ENCODE results near the gene APOBR. TPM values are rescaled to one million over a fixed set of nuclear protein-coding genes. Genes with fewer than 3 reads are reported as not detected.

The APOBR gene
- total and polyA plus RNA-seq, 2 of the 13 experiments (the other 11 are each of a cell fraction or from before 2014, with no cell fraction given): 0.03 TPM; not detected in 1

DNA sequence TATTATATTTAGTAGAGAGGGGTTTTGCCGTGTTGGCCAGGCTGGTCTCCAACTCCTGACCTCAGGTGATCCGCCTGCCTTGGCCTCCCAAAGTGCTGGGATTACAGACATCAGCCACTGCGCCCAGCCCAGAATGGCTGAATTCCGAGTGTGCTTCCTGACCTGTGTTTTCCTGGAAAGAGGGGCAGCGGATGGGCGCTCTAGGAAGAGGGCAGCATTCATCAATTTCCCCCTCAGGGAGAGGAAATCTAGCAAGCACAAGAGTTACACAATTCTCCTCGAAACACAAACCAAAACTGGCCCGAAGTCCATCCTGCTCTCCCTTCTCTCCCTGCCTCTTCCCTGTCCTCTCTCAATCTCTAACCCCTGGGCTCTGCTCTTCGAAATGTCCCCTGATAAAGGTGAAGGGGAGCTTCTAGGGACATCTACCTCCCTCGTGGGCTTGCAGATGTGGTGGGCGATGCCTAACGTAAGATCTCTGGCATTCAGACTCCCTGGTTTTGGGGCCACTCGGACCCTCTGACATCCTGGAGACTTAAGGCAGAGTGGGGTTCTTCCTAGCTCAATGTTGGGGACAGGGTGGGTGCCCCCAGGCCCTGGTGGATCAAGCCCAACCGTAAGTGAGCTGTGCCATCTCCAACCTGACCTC is 11.2 kb downstream of the APOBR start (continued):
- TF ChIP-seq, protein P1, sequence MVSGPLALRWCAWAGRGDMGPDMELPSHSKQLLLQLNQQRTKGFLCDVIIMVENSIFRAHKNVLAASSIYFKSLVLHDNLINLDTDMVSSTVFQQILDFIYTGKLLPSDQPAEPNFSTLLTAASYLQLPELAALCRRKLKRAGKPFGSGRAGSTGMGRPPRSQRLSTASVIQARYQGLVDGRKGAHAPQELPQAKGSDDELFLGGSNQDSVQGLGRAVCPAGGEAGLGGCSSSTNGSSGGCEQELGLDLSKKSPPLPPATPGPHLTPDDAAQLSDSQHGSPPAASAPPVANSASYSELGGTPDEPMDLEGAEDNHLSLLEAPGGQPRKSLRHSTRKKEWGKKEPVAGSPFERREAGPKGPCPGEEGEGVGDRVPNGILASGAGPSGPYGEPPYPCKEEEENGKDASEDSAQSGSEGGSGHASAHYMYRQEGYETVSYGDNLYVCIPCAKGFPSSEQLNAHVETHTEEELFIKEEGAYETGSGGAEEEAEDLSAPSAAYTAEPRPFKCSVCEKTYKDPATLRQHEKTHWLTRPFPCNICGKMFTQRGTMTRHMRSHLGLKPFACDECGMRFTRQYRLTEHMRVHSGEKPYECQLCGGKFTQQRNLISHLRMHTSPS (CRISPR knock-in tag; IDR thresholded peaks at IDR 0.05; ENCODE audit: low read depth): peak; percentile 39; the same call in 1 of the 2 replicates
- TF ChIP-seq CENPT (CRISPR knock-in tag; IDR thresholded peaks at IDR 0.05; ENCODE audit: low read depth) (0 out of 2 replicates have a peak, but pooled peaks have one; percentile 22), ZNF879 (CRISPR knock-in tag; IDR thresholded peaks at IDR 0.05) (no peak), KLF12 (CRISPR knock-in tag; IDR thresholded peaks at IDR 0.05; ENCODE audit: borderline replicate concordance) (no peak), U2AF1 (optimal IDR thresholded peaks at IDR 0.05; ENCODE audit: low read depth, low read length) (no peak), EEA1 (CRISPR knock-in tag; IDR thresholded peaks at IDR 0.05; ENCODE audit: borderline replicate concordance) (no peak), ZNF792 (CRISPR knock-in tag; IDR thresholded peaks at IDR 0.05) (peak; percentile 34; the same call in 1 of the 2 replicates), GTF2F1 (IDR thresholded peaks at IDR 0.05; ENCODE audit: low read length) (no peak), PRPF4 (IDR thresholded peaks at IDR 0.05; ENCODE audit: low read depth, low read length, poor library complexity, severe bottlenecking) (no peak), ZNF121 (CRISPR knock-in tag; IDR thresholded peaks at IDR 0.05) (no peak), ZNF317 (CRISPR knock-in tag; IDR thresholded peaks at IDR 0.05) (0 out of 2 replicates have a peak, but pooled peaks have one; percentile 45), NCOA2 (CRISPR knock-in tag; IDR thresholded peaks at IDR 0.05) (peak; percentile 68), SNAI1 (CRISPR knock-in tag; IDR thresholded peaks at IDR 0.05; ENCODE audit: borderline replicate concordance) (no peak), MTA3 (CRISPR knock-in tag; IDR thresholded peaks at IDR 0.05) (no peak), FOSL1 (CRISPR knock-in tag; IDR thresholded peaks at IDR 0.05; ENCODE audit: borderline replicate concordance) (0 out of 2 replicates have a peak, but pooled peaks have one; percentile 32), MAF1 (CRISPR knock-in tag; IDR thresholded peaks at IDR 0.05; ENCODE audit: borderline replicate concordance) (no peak), ATF7 (IDR thresholded peaks at IDR 0.05) (0 out of 2 replicates have a peak, but pooled peaks have one; percentile 4), ATF7 (CRISPR knock-in tag; IDR thresholded peaks at IDR 0.05) (no peak), NKX3-1 (CRISPR knock-in tag; IDR thresholded peaks at IDR 0.05) (0 out of 2 replicates have a peak, but pooled peaks have one; percentile 34), SRSF9 (IDR thresholded peaks at IDR 0.05; ENCODE audit: borderline replicate concordance, insufficient read depth, low read depth, low read length, poor library complexity, severe bottlenecking) (no peak), SAP130 (CRISPR knock-in tag; IDR thresholded peaks at IDR 0.05; ENCODE audit: low read depth) (peak; percentile 67), ZSCAN29 (CRISPR knock-in tag; conservative IDR thresholded peaks at IDR 0.05) (peak; percentile 78; the same call in 1 of the 2 replicates), MAZ (IDR thresholded peaks at IDR 0.05; ENCODE audit: borderline replicate concordance, low read depth, low read length) (no peak), MAZ (CRISPR knock-in tag; IDR thresholded peaks at IDR 0.05; ENCODE audit: low read depth) (no peak)
- TF ChIP-seq, protein P2, sequence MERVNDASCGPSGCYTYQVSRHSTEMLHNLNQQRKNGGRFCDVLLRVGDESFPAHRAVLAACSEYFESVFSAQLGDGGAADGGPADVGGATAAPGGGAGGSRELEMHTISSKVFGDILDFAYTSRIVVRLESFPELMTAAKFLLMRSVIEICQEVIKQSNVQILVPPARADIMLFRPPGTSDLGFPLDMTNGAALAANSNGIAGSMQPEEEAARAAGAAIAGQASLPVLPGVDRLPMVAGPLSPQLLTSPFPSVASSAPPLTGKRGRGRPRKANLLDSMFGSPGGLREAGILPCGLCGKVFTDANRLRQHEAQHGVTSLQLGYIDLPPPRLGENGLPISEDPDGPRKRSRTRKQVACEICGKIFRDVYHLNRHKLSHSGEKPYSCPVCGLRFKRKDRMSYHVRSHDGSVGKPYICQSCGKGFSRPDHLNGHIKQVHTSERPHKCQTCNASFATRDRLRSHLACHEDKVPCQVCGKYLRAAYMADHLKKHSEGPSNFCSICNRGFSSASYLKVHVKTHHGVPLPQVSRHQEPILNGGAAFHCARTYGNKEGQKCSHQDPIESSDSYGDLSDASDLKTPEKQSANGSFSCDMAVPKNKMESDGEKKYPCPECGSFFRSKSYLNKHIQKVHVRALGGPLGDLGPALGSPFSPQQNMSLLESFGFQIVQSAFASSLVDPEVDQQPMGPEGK (CRISPR knock-in tag; IDR thresholded peaks at IDR 0.05): peak; percentile 69
- TF ChIP-seq, protein P3, sequence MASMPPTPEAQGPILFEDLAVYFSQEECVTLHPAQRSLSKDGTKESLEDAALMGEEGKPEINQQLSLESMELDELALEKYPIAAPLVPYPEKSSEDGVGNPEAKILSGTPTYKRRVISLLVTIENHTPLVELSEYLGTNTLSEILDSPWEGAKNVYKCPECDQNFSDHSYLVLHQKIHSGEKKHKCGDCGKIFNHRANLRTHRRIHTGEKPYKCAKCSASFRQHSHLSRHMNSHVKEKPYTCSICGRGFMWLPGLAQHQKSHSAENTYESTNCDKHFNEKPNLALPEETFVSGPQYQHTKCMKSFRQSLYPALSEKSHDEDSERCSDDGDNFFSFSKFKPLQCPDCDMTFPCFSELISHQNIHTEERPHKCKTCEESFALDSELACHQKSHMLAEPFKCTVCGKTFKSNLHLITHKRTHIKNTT (CRISPR knock-in tag; IDR thresholded peaks at IDR 0.05): no peak
- TF ChIP-seq, protein P4, sequence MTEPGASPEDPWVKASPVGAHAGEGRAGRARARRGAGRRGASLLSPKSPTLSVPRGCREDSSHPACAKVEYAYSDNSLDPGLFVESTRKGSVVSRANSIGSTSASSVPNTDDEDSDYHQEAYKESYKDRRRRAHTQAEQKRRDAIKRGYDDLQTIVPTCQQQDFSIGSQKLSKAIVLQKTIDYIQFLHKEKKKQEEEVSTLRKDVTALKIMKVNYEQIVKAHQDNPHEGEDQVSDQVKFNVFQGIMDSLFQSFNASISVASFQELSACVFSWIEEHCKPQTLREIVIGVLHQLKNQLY (CRISPR knock-in tag; IDR thresholded peaks at IDR 0.05): peak; percentile 56; the same call in 1 of the 2 replicates

Measured in HepG2 (cell line).